ENCODE data around the gene BRD4. TPM values are rescaled to one million over a fixed set of nuclear protein-coding genes. Genes with fewer than 3 reads are reported as not detected.

Gene BRD4
- total and polyA plus RNA-seq, 2 of the 13 experiments (the other 11 are each of a cell fraction or from before 2014, with no cell fraction given), result 10.5 to 11.4 TPM

DNA sequence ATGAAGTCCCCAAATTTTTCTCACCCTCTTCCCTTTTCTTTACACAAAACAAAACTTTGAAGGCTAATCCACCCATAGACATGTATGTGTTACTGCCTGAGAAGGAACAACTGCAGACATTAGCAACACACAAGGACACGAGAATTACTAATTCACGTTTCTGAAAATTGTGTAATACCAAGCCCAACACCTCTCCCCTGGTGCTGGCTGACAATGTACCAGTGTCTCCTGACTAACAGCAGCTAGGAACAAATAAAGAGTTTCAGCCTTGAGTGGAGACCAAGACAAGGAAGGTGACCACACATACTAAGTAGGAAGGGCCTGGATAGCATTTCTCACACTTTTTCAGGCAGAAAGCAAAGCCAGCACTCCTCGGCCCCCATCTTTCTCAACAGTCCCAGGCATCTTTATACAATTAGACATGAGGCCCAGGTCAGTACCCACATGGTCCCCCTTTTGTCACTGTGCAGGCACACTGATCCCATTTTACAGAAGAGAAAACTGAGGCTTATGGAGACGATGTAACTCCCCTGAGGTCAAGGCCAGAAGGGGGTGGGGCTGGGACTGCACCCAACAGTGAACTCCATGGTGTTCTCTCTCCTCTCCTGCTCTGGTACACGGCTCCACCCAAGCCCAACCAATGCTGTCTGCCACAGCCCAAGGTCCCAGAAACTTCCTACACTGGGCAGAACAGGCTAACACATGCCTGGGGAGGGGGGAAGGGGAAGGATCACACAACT lies 8.7 kb downstream of the BRD4 start (continued):
- TF ChIP-seq SMAD3 (CRISPR knock-in tag; IDR thresholded peaks at IDR 0.05) (no peak), ZNF124 (CRISPR knock-in tag; IDR thresholded peaks at IDR 0.05) (no peak), ZNF432 (CRISPR knock-in tag; IDR thresholded peaks at IDR 0.05; ENCODE audit: borderline replicate concordance) (no peak), HOXA3 (CRISPR knock-in tag; IDR thresholded peaks at IDR 0.05) (0 out of 2 replicates have a peak, but pooled peaks have one; percentile 23), ZBTB38 (CRISPR knock-in tag; IDR thresholded peaks at IDR 0.05) (no peak), TBX3 (IDR thresholded peaks at IDR 0.05; ENCODE audit: borderline replicate concordance) (peak; percentile 25; the same call in 1 of the 2 replicates), PCBP2 (optimal IDR thresholded peaks at IDR 0.05; ENCODE audit: low read depth, low read length, poor library complexity, severe bottlenecking) (no peak), ZNF883 (CRISPR knock-in tag; IDR thresholded peaks at IDR 0.05; ENCODE audit: not compliant biosample characterization) (no peak), ZNF878 (CRISPR knock-in tag; IDR thresholded peaks at IDR 0.05) (no peak), SNAI1 (CRISPR knock-in tag; IDR thresholded peaks at IDR 0.05; ENCODE audit: borderline replicate concordance) (no peak), ZFX (CRISPR knock-in tag; IDR thresholded peaks at IDR 0.05; ENCODE audit: low read depth) (no peak), ZNF326 (CRISPR knock-in tag; IDR thresholded peaks at IDR 0.05; ENCODE audit: borderline replicate concordance) (no peak), CBX1 (IDR thresholded peaks at IDR 0.05; ENCODE audit: low read depth) (peak; percentile 34), JUND (CRISPR knock-in tag; IDR thresholded peaks at IDR 0.05) (no peak), SALL1 (CRISPR knock-in tag; IDR thresholded peaks at IDR 0.05) (peak; percentile 23; the same call in 1 of the 2 replicates), SAFB2 (CRISPR knock-in tag; IDR thresholded peaks at IDR 0.05; ENCODE audit: borderline replicate concordance, low read depth) (no peak), HIVEP1 (CRISPR knock-in tag; IDR thresholded peaks at IDR 0.05) (no peak), HMGA1 (CRISPR knock-in tag; conservative IDR thresholded peaks at IDR 0.05) (no peak), NR2F2 (IDR thresholded peaks at IDR 0.05; ENCODE audit: borderline replicate concordance, low read depth) (0 out of 2 replicates have a peak, but pooled peaks have one; percentile 36), PLRG1 (conservative IDR thresholded peaks at IDR 0.05) (no peak), CENPT (CRISPR knock-in tag; IDR thresholded peaks at IDR 0.05; ENCODE audit: low read depth) (no peak)
- TF ChIP-seq, protein P1, sequence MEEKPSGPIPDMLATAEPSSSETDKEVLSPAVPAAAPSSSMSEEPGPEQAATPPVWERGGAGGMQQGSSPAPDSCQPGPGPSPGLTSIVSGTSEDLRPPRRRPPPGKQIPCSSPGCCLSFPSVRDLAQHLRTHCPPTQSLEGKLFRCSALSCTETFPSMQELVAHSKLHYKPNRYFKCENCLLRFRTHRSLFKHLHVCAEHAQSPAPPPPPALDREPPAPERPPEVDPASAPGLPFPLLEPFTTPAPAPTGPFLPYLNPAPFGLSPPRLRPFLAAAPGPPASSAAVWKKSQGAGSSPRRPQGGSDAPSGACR (CRISPR knock-in tag; IDR thresholded peaks at IDR 0.05), result no peak
- TF ChIP-seq, protein P2, sequence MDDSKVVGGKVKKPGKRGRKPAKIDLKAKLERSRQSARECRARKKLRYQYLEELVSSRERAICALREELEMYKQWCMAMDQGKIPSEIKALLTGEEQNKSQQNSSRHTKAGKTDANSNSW (CRISPR knock-in tag; IDR thresholded peaks at IDR 0.05; ENCODE audit: borderline replicate concordance), result no peak
- TF ChIP-seq, protein P3, sequence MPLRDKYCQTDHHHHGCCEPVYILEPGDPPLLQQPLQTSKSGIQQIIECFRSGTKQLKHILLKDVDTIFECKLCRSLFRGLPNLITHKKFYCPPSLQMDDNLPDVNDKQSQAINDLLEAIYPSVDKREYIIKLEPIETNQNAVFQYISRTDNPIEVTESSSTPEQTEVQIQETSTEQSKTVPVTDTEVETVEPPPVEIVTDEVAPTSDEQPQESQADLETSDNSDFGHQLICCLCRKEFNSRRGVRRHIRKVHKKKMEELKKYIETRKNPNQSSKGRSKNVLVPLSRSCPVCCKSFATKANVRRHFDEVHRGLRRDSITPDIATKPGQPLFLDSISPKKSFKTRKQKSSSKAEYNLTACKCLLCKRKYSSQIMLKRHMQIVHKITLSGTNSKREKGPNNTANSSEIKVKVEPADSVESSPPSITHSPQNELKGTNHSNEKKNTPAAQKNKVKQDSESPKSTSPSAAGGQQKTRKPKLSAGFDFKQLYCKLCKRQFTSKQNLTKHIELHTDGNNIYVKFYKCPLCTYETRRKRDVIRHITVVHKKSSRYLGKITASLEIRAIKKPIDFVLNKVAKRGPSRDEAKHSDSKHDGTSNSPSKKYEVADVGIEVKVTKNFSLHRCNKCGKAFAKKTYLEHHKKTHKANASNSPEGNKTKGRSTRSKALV (CRISPR knock-in tag; IDR thresholded peaks at IDR 0.05), result no peak
- TF ChIP-seq, protein P4, sequence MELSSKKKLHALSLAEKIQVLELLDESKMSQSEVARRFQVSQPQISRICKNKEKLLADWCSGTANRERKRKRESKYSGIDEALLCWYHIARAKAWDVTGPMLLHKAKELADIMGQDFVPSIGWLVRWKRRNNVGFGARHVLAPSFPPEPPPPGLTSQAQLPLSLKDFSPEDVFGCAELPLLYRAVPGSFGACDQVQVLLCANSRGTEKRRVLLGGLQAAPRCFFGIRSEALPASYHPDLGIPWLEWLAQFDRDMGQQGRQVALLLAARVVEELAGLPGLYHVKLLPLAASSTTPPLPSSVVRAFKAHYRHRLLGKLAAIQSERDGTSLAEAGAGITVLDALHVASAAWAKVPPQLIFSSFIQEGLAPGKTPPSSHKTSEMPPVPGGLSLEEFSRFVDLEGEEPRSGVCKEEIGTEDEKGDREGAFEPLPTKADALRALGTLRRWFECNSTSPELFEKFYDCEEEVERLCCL (CRISPR knock-in tag; IDR thresholded peaks at IDR 0.05; ENCODE audit: borderline replicate concordance), result no peak
- TF ChIP-seq, protein P5, sequence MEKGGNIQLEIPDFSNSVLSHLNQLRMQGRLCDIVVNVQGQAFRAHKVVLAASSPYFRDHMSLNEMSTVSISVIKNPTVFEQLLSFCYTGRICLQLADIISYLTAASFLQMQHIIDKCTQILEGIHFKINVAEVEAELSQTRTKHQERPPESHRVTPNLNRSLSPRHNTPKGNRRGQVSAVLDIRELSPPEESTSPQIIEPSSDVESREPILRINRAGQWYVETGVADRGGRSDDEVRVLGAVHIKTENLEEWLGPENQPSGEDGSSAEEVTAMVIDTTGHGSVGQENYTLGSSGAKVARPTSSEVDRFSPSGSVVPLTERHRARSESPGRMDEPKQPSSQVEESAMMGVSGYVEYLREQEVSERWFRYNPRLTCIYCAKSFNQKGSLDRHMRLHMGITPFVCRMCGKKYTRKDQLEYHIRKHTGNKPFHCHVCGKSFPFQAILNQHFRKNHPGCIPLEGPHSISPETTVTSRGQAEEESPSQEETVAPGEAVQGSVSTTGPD (CRISPR knock-in tag; IDR thresholded peaks at IDR 0.05), result no peak
